ENCODE data around the gene TFG. TPM values are rescaled to one million over a fixed set of nuclear protein-coding genes. Genes with fewer than 3 reads are reported as not detected.

The TFG gene
- total and polyA plus RNA-seq, 8 donors = 15.8 to 90.9 (median 53.5) TPM

GRCh38 chr3:100748220-100748619, 38.9 kb downstream of the TFG start:
- Histone ChIP-seq H3K36me3 (peaks cover 20 to 100% (median 97%) of the 10 kb centered on the region in 4 donors), H3K27me3 (no peaks in the 10 kb centered on the region), H3K27ac (no peak overlapping the region), H3K9me3 (no peaks in the 10 kb centered on the region), H3K4me1 (no peaks in the 10 kb centered on the region), H3K4me3 (no peak overlapping the region)
- no peak for TF ChIP-seq POLR2AphosphoS5 (IDR thresholded peaks at IDR 0.05)
- no peak for TF ChIP-seq CTCF (IDR thresholded peaks at IDR 0.05)
- WGBS, 5 donors = 91 to 100% (median 97%) methylated on average over 6 of the region's 6 CpGs
- intact Hi-C loops (cut with DNase I; ENCODE audit: low total_unique reads) = no loop called here
- no peak for DNase-seq

- peaks cover 20 to 100% (median 97%) of the 10 kb centered on the region in 4 donors for H3K36me3 ChIP-seq
- H3K27me3 ChIP-seq = no peaks in the 10 kb centered on the region
- intact Hi-C loops (cut with DNase I; ENCODE audit: low total_unique reads) = no loop called here
Observed at GRCh38 chr3:100748967-100749366, 39.7 kb downstream of the TFG start.

GRCh38 chr3:100753846-100754245, 44.6 kb downstream of the TFG start:
- WGBS, 5 donors = 80 to 97% (median 91%) methylated on average over 2 of the region's 2 CpGs
- H3K36me3 ChIP-seq = peaks cover 10 to 62% (median 60%) of the 10 kb centered on the region in 4 donors
- no peak for TF ChIP-seq CTCF (IDR thresholded peaks at IDR 0.05)
- TF ChIP-seq EP300 (IDR thresholded peaks at IDR 0.05) = no peak
- TF ChIP-seq POLR2A (IDR thresholded peaks at IDR 0.05) = no peak
- no peak for TF ChIP-seq POLR2AphosphoS5 (IDR thresholded peaks at IDR 0.05)

More at GRCh38 chr3:100748967-100749366, 39.7 kb downstream of the TFG start:
- Histone ChIP-seq H3K4me3 (no peak overlapping the region), H3K4me1 (peaks cover 0 to 4% (median 0%) of the 10 kb centered on the region in 4 donors), H3K27ac (no peak overlapping the region), H3K9me3 (no peaks in the 10 kb centered on the region)
- no peak for DNase-seq
- TF ChIP-seq CTCF (IDR thresholded peaks at IDR 0.05) (no peak), POLR2A (IDR thresholded peaks at IDR 0.05) (no peak), POLR2AphosphoS5 (IDR thresholded peaks at IDR 0.05) (no peak), EP300 (IDR thresholded peaks at IDR 0.05) (no peak)
- 28 to 70% (median 55%) methylated on average over 2 of the region's 2 CpGs for WGBS, 5 donors

GRCh38 chr3:100754563-100755334, 45.5 kb downstream of the TFG start:
- 75 to 89% (median 79%) methylated on average over 3 of the region's 3 CpGs for WGBS, 5 donors
- Histone ChIP-seq H3K27me3 (no peaks in the 10 kb centered on the region), H3K4me3 (no peak overlapping the region), H3K27ac (peak overlapping the region in 1 of 5 donors; percentile 11), H3K9me3 (no peaks in the 10 kb centered on the region), H3K36me3 (peaks cover 8 to 53% (median 51%) of the 10 kb centered on the region in 4 donors), H3K4me1 (peaks cover 0 to 17% (median 10%) of the 10 kb centered on the region in 4 donors)
- no peak for DNase-seq
- intact Hi-C loops (cut with DNase I; ENCODE audit: low total_unique reads) = no loop called here
- TF ChIP-seq POLR2AphosphoS5 (IDR thresholded peaks at IDR 0.05) (no peak), EP300 (IDR thresholded peaks at IDR 0.05) (no peak), CTCF (IDR thresholded peaks at IDR 0.05) (no peak), POLR2A (IDR thresholded peaks at IDR 0.05) (no peak)

More at GRCh38 chr3:100753846-100754245, 44.6 kb downstream of the TFG start:
- H3K4me3 ChIP-seq = no peak overlapping the region
- no peaks in the 10 kb centered on the region for H3K27me3 ChIP-seq
- peaks cover 0 to 12% (median 5%) of the 10 kb centered on the region in 4 donors for H3K4me1 ChIP-seq
- no peak overlapping the region for H3K27ac ChIP-seq
- H3K9me3 ChIP-seq = no peaks in the 10 kb centered on the region
- intact Hi-C loops (cut with DNase I; ENCODE audit: low total_unique reads) = no loop called here
- DNase-seq = no peak

All from stomach (tissue), 9 donors.